Sigmoid colon (tissue), 7 donors: ENCODE measurements around the gene CACHD1. TPM values are rescaled to one million over a fixed set of nuclear protein-coding genes. Genes with fewer than 3 reads are reported as not detected.

Experiments
- DNase-seq: peaks from one replicate; pipeline ENCODE4 v3.0.0-alpha.2; 2019
- H3K27ac ChIP-seq, 4 donors: fragments of 200-600 bp; sonication (generic); one replicate each; pipeline ENCODE4 v1.5.1; 2016 to 2019; ENCODE audit warnings: mild to moderate bottlenecking in 1 of 4
- H3K27me3 ChIP-seq, 3 donors: fragments of 200-600 bp; sonication (generic); one replicate each; pipeline ENCODE4 v1.5.1; 2019; ENCODE audit warnings: mild to moderate bottlenecking in 1 of 3
- H3K36me3 ChIP-seq, 4 donors: fragments of 200-600 bp; sonication (generic); one replicate each; pipeline ENCODE4 v1.5.1; 2016 to 2019
- H3K4me1 ChIP-seq, 4 donors: fragments of 200-600 bp; sonication (generic); one replicate each; pipeline ENCODE4 v1.5.1; 2017 to 2019
- H3K4me3 ChIP-seq, 4 donors: fragments of 200-600 bp; sonication (generic); one replicate each; pipeline ENCODE4 v1.5.1; 2017 to 2019; ENCODE audit warnings: mild to moderate bottlenecking in 2 of 4, moderate library complexity in 1 of 4
- H3K9me3 ChIP-seq, 4 donors: fragments of 200-600 bp in 3 of 4; sonication (generic) in 3 of 4; one replicate each; pipeline versions ENCODE4 v1.5.1 to v1.6.1; 2013 to 2019
- CTCF ChIP-seq, 4 experiments: fragments of 450-650 bp in 3 of 4; fragments of 200-600 bp in 1 of 4; IDR thresholded peaks; one replicate each; pipeline ENCODE4 v1.5.1; 2016 to 2019; ENCODE audit warnings: antibody characterized with exemption in 4 of 4, mild to moderate bottlenecking in 3 of 4, moderate library complexity in 2 of 4
- EP300 ChIP-seq, 4 donors: sonication (generic); formaldehyde crosslinking; IDR thresholded peaks; one replicate each; pipeline ENCODE4 v1.6.1; 2017; ENCODE audit warnings: antibody characterized with exemption in 4 of 4
- POLR2A ChIP-seq, 2 donors: fragments of 450-650 bp; IDR thresholded peaks; one replicate each; pipeline ENCODE4 v1.6.1; 2016; ENCODE audit warnings: antibody characterized with exemption in 2 of 2, mild to moderate bottlenecking in 2 of 2, moderate library complexity in 2 of 2
- POLR2AphosphoS5 ChIP-seq, 4 donors: sonication (generic); formaldehyde crosslinking; IDR thresholded peaks; one replicate each; pipeline ENCODE4 v1.6.1; 2017; ENCODE audit warnings: antibody characterized with exemption in 4 of 4
- WGBS, 2 donors: extraction: QIAGEN DNeasy Blood & Tissue Kit; methylation state at CpG; one replicate each; pipeline ENCODE4 v1.1.7; 2013; 5-methylcytosine and 5-hydroxymethylcytosine counted together
- intact Hi-C: fragments of 100-400 bp; cut with DNase I; formaldehyde crosslinking; loops from one replicate; pipeline ENCODE4 v1.15.1; 2023
- polyA plus RNA-seq, 3 donors: library from polyadenylated mRNA; stranded (reverse); fragments of 200-250 nt; gene quantifications; one replicate each; pipeline ENCODE4 v1.2.3, GENCODE V29; 2013
- total RNA-seq, 4 donors: library from RNA; depleted of rRNA; stranded (reverse); fragments of >200 nt; gene quantifications; one replicate each; pipeline ENCODE4 v1.1.0, GENCODE V29; 2016
- donor health status: healthy with polysubstance abuse.
- donor health status: Bipolar disorder and iron deficiency.
- donor health status: healthy.

The CACHD1 gene
- total and polyA plus RNA-seq, 7 donors = 0.23 to 7.1 (median 3.7) TPM

DNA sequence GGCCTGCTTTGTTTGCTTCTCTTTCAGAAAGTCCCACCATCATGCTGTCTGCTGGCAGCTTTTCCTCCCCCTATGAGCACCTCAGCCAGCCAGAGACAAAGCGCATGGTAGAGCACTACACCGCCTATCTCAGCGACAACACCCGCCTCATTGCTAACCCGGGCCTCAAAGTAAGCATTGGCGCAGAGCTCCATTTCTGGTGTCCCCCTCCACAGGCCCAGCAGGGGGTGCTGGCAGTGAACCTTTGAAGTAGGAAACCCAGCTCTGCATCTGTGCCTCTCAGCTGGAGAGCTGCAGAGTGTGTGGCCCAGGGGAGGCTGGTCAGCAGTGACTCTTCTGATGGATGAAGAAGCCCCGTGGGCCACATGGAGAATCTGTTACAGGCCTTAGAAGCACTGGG lies 193.7 kb downstream of the CACHD1 start:
- Histone ChIP-seq H3K36me3 (peaks cover 0 to 5% (median 0%) of the 10 kb centered on the region in 4 donors), H3K4me3 (no peak overlapping the region), H3K27ac (no peak overlapping the region), H3K9me3 (no peaks in the 10 kb centered on the region), H3K27me3 (no peaks in the 10 kb centered on the region), H3K4me1 (no peaks in the 10 kb centered on the region)
- TF ChIP-seq POLR2A (IDR thresholded peaks at IDR 0.05) (no peak), POLR2AphosphoS5 (IDR thresholded peaks at IDR 0.05) (no peak), EP300 (IDR thresholded peaks at IDR 0.05) (no peak), CTCF (IDR thresholded peaks at IDR 0.05) (no peak)
- 90 to 91% methylated on average over 7 of the region's 7 CpGs for WGBS, 2 donors
- DNase-seq = no peak
- intact Hi-C loops = no loop called here

DNA sequence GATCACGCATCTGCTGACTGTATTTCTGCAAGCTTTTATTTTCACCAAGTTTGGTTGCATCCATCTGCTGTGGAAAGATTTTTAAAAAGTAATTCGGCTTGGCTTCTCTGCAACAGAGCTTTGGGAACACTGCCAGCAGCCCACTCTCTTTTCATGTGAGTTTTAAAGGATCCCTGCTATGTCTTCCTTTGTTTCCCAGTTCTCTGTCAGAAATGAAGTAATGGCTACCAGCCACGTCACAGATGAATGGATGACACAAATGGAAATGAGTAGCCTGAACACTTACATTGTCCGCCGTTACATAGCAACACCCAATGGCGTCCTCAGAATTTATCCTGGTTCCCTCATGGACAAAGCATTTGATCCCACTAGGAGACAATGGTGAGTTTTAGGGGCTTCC lies 194.4 kb downstream of the CACHD1 start:
- WGBS, 2 donors = 91 to 92% methylated on average over 6 of the region's 6 CpGs
- TF ChIP-seq CTCF (IDR thresholded peaks at IDR 0.05) = no peak
- TF ChIP-seq EP300 (IDR thresholded peaks at IDR 0.05) = no peak
- TF ChIP-seq POLR2AphosphoS5 (IDR thresholded peaks at IDR 0.05) = no peak
- TF ChIP-seq POLR2A (IDR thresholded peaks at IDR 0.05) = no peak
- no peak overlapping the region for H3K27ac ChIP-seq
- no peaks in the 10 kb centered on the region for H3K27me3 ChIP-seq
- DNase-seq = no peak
- H3K9me3 ChIP-seq = no peaks in the 10 kb centered on the region
- no peak overlapping the region for H3K4me3 ChIP-seq
- no peaks in the 10 kb centered on the region for H3K36me3 ChIP-seq
- H3K4me1 ChIP-seq = no peaks in the 10 kb centered on the region
- intact Hi-C loops = no loop called here

DNA sequence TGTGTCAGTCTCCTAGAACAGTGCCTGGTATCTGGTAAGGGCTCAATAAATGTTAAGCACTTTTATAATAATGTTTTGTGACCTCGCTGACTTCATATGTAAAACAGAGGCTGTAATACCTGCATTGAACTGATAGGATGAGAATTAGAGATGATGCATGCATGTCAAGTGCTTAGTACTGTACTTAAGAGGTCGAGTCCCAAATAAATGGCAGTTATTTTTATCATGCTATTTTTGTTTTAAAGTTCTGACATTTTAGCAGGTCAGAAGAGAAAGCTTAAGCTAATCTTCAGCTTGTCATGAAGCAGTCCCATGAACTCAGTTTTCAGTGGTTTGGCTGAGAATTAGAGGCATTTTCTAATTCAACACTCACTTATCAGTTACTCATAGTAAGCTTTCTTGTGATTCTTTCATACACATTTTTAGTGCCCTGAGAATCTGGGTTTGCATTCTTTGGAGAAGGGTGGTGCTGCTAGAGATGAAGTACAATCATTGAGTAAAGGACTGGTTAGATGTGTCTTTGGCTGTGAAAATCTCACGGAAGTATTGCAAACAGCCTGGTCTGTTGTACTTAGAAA lies 199.3 kb downstream of the CACHD1 start:
- Histone ChIP-seq H3K4me3 (no peak overlapping the region), H3K4me1 (no peaks in the 10 kb centered on the region), H3K27ac (no peak overlapping the region), H3K27me3 (no peaks in the 10 kb centered on the region), H3K36me3 (no peaks in the 10 kb centered on the region), H3K9me3 (no peaks in the 10 kb centered on the region)
- no peak for DNase-seq
- WGBS, 2 donors = 78 to 82% methylated on average over 3 of the region's 3 CpGs
- TF ChIP-seq POLR2AphosphoS5 (IDR thresholded peaks at IDR 0.05) (no peak), POLR2A (IDR thresholded peaks at IDR 0.05) (no peak), EP300 (IDR thresholded peaks at IDR 0.05) (no peak), CTCF (IDR thresholded peaks at IDR 0.05) (no peak)
- intact Hi-C loops = no loop called here

DNA sequence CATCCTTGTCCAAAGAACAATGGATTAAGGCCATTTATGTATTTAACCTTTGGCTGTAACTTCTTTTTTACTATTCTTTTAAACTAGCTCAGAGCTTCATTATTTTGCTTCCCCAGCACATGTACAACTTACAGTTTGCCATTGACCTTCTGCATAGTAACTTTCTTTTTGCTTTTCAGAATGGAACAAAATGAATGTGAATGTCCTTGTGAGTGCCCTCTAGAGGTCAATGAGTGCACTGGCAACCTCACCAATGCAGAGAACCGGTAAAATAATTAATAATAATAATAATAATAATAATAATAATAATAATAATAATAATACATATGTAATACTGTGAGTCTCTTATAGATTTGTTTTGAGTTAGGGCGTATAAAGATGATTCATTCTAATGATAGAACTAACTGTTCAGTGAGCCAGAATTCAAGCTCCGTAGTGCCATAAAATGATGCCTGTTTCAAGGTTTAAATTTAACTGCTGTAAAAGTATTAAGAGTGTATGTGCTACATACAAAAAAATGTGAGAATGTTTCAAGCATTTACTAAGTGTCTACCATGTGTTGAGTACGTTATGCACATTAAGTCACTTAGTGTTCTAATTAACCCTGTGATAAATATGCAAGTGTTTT lies 205.9 kb downstream of the CACHD1 start:
- intact Hi-C loops = loop anchor here (5.0 to 10.0 kb wide), 2 partner anchors 201 to 409 kb away; partner anchors contain the start of gene CACHD1
- TF ChIP-seq CTCF (IDR thresholded peaks at IDR 0.05) = peak in 1 of 4 experiments; percentile 62
- no peak for TF ChIP-seq POLR2AphosphoS5 (IDR thresholded peaks at IDR 0.05)
- TF ChIP-seq POLR2A (IDR thresholded peaks at IDR 0.05) = no peak
- TF ChIP-seq EP300 (IDR thresholded peaks at IDR 0.05) = no peak
- Histone ChIP-seq H3K9me3 (no peaks in the 10 kb centered on the region), H3K27me3 (no peaks in the 10 kb centered on the region), H3K4me1 (peaks cover 0 to 16% (median 11%) of the 10 kb centered on the region in 4 donors), H3K27ac (no peak overlapping the region), H3K4me3 (no peak overlapping the region), H3K36me3 (no peaks in the 10 kb centered on the region)
- WGBS, 2 donors = 52 to 63% methylated on average over 4 of the region's 4 CpGs
- no peak for DNase-seq
